ENCODE measurements around the gene TLE5.

DNA sequence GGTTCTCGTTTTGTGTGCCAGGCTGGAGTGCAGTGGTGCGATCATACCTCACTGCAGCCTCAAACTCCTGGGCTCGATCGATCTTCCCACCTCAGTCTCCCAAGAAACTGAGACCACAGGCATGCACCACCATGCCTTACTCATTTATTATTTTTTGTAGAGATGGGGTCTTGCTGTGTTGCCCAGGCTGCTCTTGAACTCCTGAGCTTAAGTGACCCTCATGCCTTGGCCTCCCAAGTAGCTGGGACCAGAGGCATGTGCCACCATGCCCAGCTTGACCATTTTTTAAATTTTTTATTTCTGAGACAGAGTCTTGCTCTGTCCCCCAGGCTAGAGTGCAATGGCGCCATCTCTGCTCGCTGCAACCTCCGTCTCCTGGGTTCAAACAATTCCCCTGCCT, 21.7 kb upstream of the TLE5 start:
- no peak for TF ChIP-seq SPI1 (IDR thresholded peaks at IDR 0.05; ENCODE audit: borderline replicate concordance, low read depth)
- TF ChIP-seq, protein P1, sequence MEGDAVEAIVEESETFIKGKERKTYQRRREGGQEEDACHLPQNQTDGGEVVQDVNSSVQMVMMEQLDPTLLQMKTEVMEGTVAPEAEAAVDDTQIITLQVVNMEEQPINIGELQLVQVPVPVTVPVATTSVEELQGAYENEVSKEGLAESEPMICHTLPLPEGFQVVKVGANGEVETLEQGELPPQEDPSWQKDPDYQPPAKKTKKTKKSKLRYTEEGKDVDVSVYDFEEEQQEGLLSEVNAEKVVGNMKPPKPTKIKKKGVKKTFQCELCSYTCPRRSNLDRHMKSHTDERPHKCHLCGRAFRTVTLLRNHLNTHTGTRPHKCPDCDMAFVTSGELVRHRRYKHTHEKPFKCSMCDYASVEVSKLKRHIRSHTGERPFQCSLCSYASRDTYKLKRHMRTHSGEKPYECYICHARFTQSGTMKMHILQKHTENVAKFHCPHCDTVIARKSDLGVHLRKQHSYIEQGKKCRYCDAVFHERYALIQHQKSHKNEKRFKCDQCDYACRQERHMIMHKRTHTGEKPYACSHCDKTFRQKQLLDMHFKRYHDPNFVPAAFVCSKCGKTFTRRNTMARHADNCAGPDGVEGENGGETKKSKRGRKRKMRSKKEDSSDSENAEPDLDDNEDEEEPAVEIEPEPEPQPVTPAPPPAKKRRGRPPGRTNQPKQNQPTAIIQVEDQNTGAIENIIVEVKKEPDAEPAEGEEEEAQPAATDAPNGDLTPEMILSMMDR (IDR thresholded peaks at IDR 0.05; ENCODE audit: insufficient read depth, low read length): no peak
